ENCODE results near the gene SLC34A2.

- no peak for TF ChIP-seq CTCF (IDR thresholded peaks at IDR 0.05)
- no peak for TF ChIP-seq POLR2A (IDR thresholded peaks at IDR 0.05)
Observed at GRCh38 chr4:25624616-25625015, 31.0 kb upstream of the SLC34A2 start.
